GM12892 (cell line): Measurements from ENCODE around the gene MMP24OS.

Source experiments
- POLR2A ChIP-seq: IDR thresholded peaks from 2 replicates; pipeline ENCODE4 v1.6.1; 2011; ENCODE audit warnings: low read depth, low read length, control low read depth
- TAF1 ChIP-seq: IDR thresholded peaks from 2 replicates; pipeline ENCODE4 v1.6.1; 2011; ENCODE audit warnings: low read depth, mild to moderate bottlenecking, control low read depth, low read length, borderline replicate concordance

- TF ChIP-seq POLR2A (no peak), TAF1 (no peak)
Measured at GRCh38 chr20:35284992-35285805, 7.3 kb upstream of the MMP24OS start.
